Stimulated activated CD8-positive, alpha-beta memory T cell treated with anti-CD3 and anti-CD28 coated beads, Interleukin-4, amount 100 ng/mL, for 24 hours (primary cell): ENCODE results near the gene LMO3.
"Not testable (repeated sequence)": the region's sequence is repeated elsewhere in the genome, so short reads cannot be mapped to it uniquely, and the experiment has no call there.

Experiments used
- DNase-seq: peaks from one replicate; pipeline ENCODE4 v3.0.0-alpha.2; 2020; ENCODE audit warnings: low read depth

LMO3 gene

GRCh38 chr12:16542586-16542985, 63.4 kb downstream of the LMO3 start:
- DNase-seq: no peak

- DNase-seq: not testable (repeated sequence)
Observed at GRCh38 chr12:16537652-16538051, 68.3 kb downstream of the LMO3 start.

- no peak for DNase-seq
Observed at GRCh38 chr12:16531621-16532020, 74.3 kb downstream of the LMO3 start.

GRCh38 chr12:16530268-16530850, 75.6 kb downstream of the LMO3 start:
- no peak for DNase-seq

- DNase-seq: no peak
Observed at GRCh38 chr12:16526693-16527092, 79.3 kb downstream of the LMO3 start.

GRCh38 chr12:16524378-16524777, 81.6 kb downstream of the LMO3 start:
- no peak for DNase-seq

GRCh38 chr12:16523951-16524331, 82.0 kb downstream of the LMO3 start:
- DNase-seq: no peak

- DNase-seq: no peak
Observed at GRCh38 chr12:16523284-16523950, 82.5 kb downstream of the LMO3 start.

- no peak for DNase-seq
Observed at GRCh38 chr12:16520328-16520727, 85.6 kb downstream of the LMO3 start.

GRCh38 chr12:16515666-16516065, 90.3 kb downstream of the LMO3 start:
- DNase-seq: no peak

GRCh38 chr12:16513231-16513630, 92.7 kb downstream of the LMO3 start:
- DNase-seq: no peak

- DNase-seq: no peak
Observed at GRCh38 chr12:16509411-16509810, 96.6 kb downstream of the LMO3 start.

GRCh38 chr12:16506394-16506793, 99.6 kb downstream of the LMO3 start:
- no peak for DNase-seq

- no peak for DNase-seq
Observed at GRCh38 chr12:16504200-16504599, 101.8 kb downstream of the LMO3 start.

GRCh38 chr12:16499611-16500010, 106.4 kb downstream of the LMO3 start:
- no peak for DNase-seq
